HCT116 (cell line): ENCODE measurements around the gene ACTR1A.

Experiments
- ATF3 ChIP-seq: IDR thresholded peaks from 2 replicates; pipeline ENCODE4 v1.6.1; 2012
- CTCF ChIP-seq, 3 experiments: fragments of 200-600 bp in 1 of 3; sonication (generic) in 1 of 3; IDR thresholded peaks in 2 of 3; conservative IDR thresholded peaks in 1 of 3; 2 replicates each; pipeline ENCODE4 v1.5.1; 2012 to 2017; ENCODE audit warnings: low read depth in 2 of 3, low read length in 2 of 3, antibody characterized with exemption in 1 of 3, borderline replicate concordance in 1 of 3, control low read depth in 1 of 3, mild to moderate bottlenecking in 1 of 3, mixed read lengths in 1 of 3, mixed run types in 1 of 3, moderate library complexity in 1 of 3; ENCODE audit not compliant: insufficient read depth in 1 of 3
- EGR1 ChIP-seq: IDR thresholded peaks from 2 replicates; pipeline ENCODE4 v1.6.1; 2012; ENCODE audit warnings: low read depth
- EZH2 ChIP-seq: fragments of 200-600 bp; sonication (generic); IDR thresholded peaks from 2 replicates; pipeline ENCODE4 v1.6.1; 2017; ENCODE audit warnings: antibody characterized with exemption, mixed run types
- EZH2phosphoT487 ChIP-seq: fragments of 200-600 bp; IDR thresholded peaks from 2 replicates; pipeline ENCODE4 v1.6.1; 2018; ENCODE audit warnings: antibody characterized with exemption, borderline replicate concordance
- JUND ChIP-seq: IDR thresholded peaks from 2 replicates; pipeline ENCODE4 v1.6.1; 2012
- MAX ChIP-seq: IDR thresholded peaks from 2 replicates; pipeline ENCODE4 v1.6.1; 2012
- POLR2A ChIP-seq: IDR thresholded peaks from 2 replicates; pipeline ENCODE4 v1.7.0; 2011; ENCODE audit warnings: borderline replicate concordance; ENCODE audit not compliant: insufficient read depth, insufficient read length; ENCODE audit errors: extremely low read depth
- POLR2AphosphoS5 ChIP-seq: IDR thresholded peaks from 2 replicates; pipeline ENCODE4 v1.6.1; 2011; ENCODE audit warnings: mild to moderate bottlenecking, low read depth, low read length, moderate library complexity
- RAD21 ChIP-seq: IDR thresholded peaks from 2 replicates; pipeline ENCODE4 v1.6.1; 2012; ENCODE audit warnings: low read depth, mild to moderate bottlenecking
- REST ChIP-seq: IDR thresholded peaks from 2 replicates; pipeline ENCODE4 v1.6.1; 2012; ENCODE audit warnings: low read depth
- SIN3A ChIP-seq: IDR thresholded peaks from 2 replicates; pipeline ENCODE4 v1.6.1; 2012; ENCODE audit warnings: low read depth
- SP1 ChIP-seq: IDR thresholded peaks from 2 replicates; pipeline ENCODE4 v1.6.1; 2012; ENCODE audit warnings: low read depth
- YY1 ChIP-seq: IDR thresholded peaks from 2 replicates; pipeline ENCODE4 v1.6.1; 2011; ENCODE audit warnings: low read length, low read depth, moderate library complexity, mild to moderate bottlenecking; ENCODE audit not compliant: insufficient replicate concordance; ENCODE audit errors: extremely low read depth

- TF ChIP-seq JUND (no peak), YY1 (peak; percentile 63), EZH2 (no peak), MAX (no peak), REST (no peak), POLR2A (no peak), CTCF (IDR thresholded peaks at IDR 0.05 in 2 of 3, conservative IDR thresholded peaks at IDR 0.05 in 1 of 3; ENCODE audit: borderline replicate concordance in 1 of 3, insufficient read depth in 1 of 3, low read depth in 2 of 3, low read length in 2 of 3) (no peak), ATF3 (no peak), SP1 (no peak), POLR2AphosphoS5 (peak; percentile 10; the same call in 1 of the 2 replicates), RAD21 (no peak), EZH2phosphoT487 (no peak), EGR1 (no peak), SIN3A (no peak)
Observed at GRCh38 chr10:102431452-102432124, 70.9 kb downstream of the ACTR1A start.
